Left colon (tissue), 2 donors: ENCODE data around the gene RAB12. TPM values are rescaled to one million over a fixed set of nuclear protein-coding genes. Genes with fewer than 3 reads are reported as not detected.
"Not testable (repeated sequence)": the region's sequence is repeated elsewhere in the genome, so short reads cannot be mapped to it uniquely, and the experiment has no call there.

Experiments used
- ATAC-seq: fragments of 200-7000 bp; cut with Tn5 transposase; one replicate; pipeline ENCODE4 v1.9.1; 2020; ENCODE audit warnings: mild to moderate bottlenecking, moderate library complexity
- DNase-seq, 2 donors: peaks; one replicate each; pipeline ENCODE4 v3.0.0-alpha.2; 2020
- intact Hi-C, 2 donors: fragments of 100-400 bp; cut with DNase I in 1 of 2; cut with micrococcal nuclease in 1 of 2; formaldehyde crosslinking; loops; one replicate each; pipeline versions ENCODE4 v1.11.2 to v1.14.0; 2022; cut with DNase I, micrococcal nuclease
- long read RNA-seq: library from polyadenylated mRNA; unstranded; transcript quantifications from one replicate; pipeline ENCODE4 v2.0.0, GENCODE V29; 2021
- total RNA-seq, 2 donors: library from RNA; stranded (reverse); fragmentation: NEBNext Ultra II Directional; extraction: Animal tissue kit (Norgen Biotek cat#: 25700); gene quantifications; one replicate each; pipeline ENCODE4 v1.2.1, GENCODE V29; 2021
- donor health status: DM: no; HTN: no; CAD: no.
- donor health status: DM: yes; HTN: yes; CAD: no.

Gene RAB12, protein sequence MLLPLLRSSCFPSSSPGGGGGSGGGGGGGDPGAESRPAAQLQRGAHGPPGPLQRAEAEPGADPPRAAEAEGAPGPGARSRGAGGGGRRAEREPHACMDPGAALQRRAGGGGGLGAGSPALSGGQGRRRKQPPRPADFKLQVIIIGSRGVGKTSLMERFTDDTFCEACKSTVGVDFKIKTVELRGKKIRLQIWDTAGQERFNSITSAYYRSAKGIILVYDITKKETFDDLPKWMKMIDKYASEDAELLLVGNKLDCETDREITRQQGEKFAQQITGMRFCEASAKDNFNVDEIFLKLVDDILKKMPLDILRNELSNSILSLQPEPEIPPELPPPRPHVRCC
- 10 to 100 TPM; 15.8 to 17.4 TPM for total RNA-seq
- long read RNA-seq, partial matches to known transcripts: 0 of 1 reads
- long read RNA-seq, other reads (novel, unspliced or antisense): 1 of 1 reads

DNA sequence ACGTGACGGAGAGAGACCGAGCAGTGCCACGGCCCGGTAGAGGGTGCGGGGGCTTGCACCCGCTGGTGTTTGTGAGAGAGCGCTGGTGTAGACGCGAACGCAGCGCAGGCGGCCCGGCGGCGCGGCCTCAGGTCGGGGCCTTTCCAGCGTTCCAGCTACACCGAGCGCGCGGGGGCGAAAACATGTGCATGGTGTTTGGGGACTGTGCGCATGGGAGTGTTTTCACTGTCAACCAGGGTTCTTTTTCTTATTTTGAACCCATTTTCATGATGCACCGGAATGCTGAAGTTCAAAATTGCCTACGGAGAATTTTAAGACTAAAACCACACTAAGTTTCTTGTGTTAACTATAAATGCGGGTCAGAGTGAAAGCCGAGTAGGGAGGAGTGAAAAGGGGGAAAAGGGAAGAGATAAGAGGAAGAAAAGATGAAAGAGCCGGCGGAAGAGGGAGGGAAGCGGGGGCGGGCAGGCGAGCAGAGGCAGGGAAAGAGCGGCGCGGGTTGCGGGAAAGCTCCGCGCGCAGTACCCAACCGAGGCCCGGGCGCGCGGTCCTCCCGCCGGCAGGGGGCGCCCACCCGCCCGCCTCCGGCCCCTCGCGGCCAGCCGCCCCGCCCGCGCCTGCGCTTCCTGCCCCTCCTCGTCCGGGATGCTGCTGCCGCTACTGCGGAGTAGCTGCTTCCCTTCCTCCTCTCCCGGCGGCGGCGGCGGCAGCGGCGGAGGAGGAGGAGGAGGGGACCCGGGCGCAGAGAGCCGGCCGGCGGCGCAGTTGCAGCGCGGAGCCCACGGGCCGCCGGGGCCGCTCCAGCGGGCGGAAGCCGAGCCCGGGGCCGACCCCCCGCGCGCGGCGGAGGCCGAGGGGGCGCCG lies at the start of gene RAB12:
RAB12 (plus strand) TSS at position 643 of the 864 bp plus-strand sequence; CDS start at position 646, 3 bp downstream.
- ATAC-seq: peak; percentile 92
- peak; percentile 88 to 89 for DNase-seq
- intact Hi-C loops: no loop called here

DNA sequence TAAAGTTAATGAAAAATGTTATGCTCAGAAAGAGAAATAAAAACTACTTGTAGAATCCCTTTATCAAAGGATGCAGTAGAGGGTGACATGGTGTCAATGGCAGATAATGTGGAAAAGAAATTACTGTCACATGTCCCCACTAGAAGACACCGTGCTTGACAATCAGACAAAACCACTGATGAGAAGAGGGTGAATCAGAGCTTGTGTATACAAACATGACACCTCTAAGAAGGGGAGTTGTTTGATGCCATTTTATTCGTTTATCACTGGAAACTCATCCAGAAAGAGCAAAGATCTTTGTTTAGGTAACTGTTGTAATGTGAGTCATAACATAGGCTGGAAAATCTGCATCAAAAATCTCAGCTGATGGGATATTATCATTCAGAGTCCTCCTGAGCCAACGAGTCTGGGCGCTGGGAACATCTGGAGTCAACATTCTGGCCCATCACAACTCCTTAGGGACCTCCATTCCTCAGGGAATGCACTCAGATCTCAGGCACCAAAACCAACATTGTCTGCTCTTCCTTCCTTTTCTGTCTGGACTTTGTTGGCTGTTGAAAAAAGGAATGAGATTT lies 49.5 kb upstream of the RAB12 start:
- no peak for DNase-seq
- intact Hi-C loops: no loop called here
- no peak for ATAC-seq

DNA sequence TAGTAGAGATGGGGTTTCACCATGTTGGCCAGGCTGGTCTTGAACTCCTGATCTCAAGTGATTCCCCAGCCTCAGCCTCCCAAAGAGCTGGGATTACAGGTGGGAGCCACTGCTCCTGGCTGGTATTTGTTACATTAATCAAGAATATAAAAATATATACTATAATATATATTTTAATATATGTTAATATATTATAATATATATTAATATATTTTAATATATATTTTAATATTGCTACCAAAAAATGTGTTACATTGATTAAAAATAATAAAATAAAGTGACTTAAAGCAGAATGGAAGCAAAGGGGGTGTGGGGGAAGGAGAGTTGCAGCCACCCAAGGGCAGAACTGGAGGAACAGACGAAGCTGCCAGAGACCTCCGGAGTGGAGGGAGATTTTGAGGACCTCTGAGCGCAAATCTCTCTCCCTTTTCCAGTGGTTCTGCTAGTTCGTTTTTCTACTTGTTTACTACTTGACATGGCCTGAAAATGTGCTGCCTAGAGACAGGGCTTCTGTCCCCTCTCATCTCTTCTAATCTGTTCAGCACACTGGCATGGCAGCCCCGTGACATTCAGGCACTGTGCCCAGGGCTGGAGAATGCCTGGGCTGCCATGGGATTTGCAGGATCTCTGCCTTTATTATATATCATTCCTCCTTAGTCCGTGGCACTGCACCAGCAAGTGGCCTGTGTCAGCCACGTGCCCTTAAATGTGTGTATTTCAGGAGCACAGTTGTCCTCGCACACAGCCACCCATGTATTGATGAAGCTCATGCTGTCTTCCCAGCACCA lies 47.9 kb upstream of the RAB12 start:
- no peak for DNase-seq
- intact Hi-C loops: no loop called here
- ATAC-seq: no peak

DNA sequence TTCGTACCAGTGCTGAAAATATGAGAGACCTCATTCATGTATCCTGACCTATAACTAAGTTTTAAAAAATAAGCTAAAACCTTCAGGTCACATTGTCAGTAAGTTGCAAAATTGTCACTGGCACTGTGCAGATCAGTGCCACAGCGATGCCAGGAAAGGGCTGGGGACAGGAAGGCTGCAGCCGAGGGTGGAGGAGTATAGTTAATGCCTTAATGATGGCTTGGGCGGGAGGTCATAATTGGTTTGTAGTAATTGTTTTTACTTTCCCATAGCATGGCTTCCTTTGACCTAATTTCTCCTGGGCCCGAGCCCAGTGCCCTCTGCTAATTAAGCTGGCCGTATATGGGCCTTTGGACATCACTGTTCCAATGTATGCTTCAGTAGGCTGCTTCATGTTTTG lies 47.2 kb upstream of the RAB12 start:
- ATAC-seq (no peak), DNase-seq (no peak)
- intact Hi-C loops: no loop called here

DNA sequence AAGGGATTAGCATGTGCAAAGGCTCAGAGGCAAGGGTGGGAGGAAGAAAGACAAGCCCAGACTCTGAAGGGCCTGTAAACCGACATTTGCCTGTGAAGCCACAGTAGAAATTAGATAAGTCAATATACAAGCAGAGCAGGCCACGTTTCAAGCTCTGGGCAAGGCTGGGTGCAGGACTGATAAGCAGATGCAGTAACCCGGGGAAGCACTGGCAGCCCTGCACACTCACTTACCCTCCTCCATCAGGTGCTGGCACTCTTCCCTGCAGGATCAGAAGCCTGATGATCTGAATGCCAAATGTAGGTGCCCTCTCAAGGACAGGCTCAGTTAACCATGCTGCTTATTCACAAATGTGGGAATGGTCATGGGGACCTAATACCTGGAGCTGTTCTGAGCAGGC lies 46.3 kb upstream of the RAB12 start:
- intact Hi-C loops: no loop called here
- DNase-seq (no peak), ATAC-seq (no peak)

DNA sequence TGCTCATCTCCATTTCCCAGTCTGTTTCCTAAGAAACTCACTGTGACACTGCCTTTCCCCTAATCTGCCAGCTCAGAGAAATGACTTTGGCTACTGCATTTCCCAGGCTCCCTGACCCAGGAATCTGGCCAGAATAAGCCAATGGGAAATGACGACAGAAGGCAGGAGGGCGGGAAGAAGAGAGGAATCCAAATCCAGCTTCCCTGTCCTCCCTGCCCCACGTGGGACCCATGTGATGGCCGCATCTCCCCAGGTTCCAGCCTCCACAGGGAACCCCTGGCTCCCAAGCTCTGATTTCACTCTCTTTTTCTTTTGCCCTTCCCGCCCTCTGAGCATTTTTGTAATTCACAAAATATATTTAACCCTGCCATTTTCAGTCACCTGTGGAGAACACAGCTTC lies 37.8 kb upstream of the RAB12 start:
- DNase-seq (no peak), ATAC-seq (no peak)
- intact Hi-C loops: no loop called here

DNA sequence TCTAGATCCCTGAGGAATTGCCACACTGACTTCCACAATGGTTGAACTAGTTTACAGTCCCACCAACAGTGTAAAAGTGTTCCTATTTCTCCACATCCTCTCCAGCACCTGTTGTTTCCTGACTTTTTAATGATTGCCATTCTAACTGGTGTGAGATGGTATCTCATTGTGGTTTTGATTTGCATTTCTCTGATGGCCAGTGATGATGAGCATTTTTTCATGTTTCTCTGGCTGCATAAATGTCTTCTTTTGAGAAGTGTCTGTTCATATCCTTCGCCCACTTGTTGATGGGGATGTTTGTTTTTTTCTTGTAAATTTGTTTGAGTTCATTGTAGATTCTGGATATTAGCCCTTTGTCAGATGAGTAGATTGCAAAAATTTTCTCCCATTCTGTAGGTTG lies 35.5 kb upstream of the RAB12 start:
- ATAC-seq, DNase-seq, intact Hi-C loops: not testable (repeated sequence)

DNA sequence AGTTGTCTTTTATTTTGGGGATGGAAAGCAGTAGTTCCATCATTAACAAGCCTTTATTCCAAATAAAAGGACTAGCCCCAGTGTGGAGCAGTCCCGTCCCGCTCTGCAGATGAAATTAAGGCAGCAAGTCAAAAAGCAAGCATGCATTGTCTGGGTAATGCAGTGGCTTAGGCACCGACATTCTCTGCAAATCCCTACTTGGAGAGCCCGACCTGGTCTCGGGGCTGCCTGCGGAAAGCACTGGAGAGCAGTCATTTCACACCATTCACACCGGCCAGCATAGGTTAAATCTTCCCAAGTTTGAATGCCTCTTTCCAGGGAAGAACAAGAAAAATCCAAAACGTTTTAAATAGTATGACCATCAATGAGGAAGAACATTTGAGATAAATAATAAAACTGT lies 24.4 kb upstream of the RAB12 start:
- intact Hi-C loops: no loop called here
- DNase-seq (no peak), ATAC-seq (no peak)

DNA sequence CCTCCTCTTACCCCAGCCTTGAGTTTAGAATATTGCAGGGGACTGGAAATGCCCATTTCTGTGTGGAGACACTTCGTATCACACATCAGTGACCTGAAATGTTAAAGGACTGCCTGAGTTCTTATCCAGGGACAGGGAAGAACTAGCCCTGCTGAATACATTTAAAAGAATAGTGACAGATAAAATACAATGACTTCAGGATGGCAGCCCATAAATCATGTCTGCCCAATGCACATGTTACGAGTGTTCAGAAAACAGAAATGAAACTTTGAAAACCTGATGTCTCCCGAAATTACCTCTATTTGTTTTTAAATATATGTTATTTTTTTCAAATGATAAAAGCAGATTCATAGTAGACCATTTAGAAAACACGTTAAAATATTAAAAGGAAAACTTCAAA lies 22.3 kb upstream of the RAB12 start:
- ATAC-seq: no peak
- intact Hi-C loops: no loop called here

DNA sequence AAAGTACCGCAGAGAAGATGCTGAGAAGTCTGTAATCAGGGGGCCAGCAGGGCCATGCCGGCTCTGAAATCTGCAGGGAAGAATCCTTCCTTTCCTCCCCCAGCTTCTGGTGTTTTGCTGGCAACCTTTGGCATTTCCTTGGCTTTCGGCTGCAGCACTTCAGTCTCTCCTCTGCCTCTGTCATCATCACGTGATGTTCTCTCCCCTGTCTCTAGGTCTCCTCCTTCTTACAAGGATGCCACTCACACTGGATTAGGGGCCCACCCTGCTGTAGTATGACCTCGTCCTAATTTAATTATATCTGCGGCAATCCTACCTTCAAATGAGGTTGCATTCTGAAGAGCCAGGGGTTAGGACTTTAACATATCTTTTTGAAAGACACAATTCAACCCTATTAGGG lies 13.8 kb upstream of the RAB12 start:
- ATAC-seq (no peak), DNase-seq (no peak)
- intact Hi-C loops: no loop called here

More for the DNA sequence above, 22.3 kb upstream of the RAB12 start:
- DNase-seq: no peak

DNA sequence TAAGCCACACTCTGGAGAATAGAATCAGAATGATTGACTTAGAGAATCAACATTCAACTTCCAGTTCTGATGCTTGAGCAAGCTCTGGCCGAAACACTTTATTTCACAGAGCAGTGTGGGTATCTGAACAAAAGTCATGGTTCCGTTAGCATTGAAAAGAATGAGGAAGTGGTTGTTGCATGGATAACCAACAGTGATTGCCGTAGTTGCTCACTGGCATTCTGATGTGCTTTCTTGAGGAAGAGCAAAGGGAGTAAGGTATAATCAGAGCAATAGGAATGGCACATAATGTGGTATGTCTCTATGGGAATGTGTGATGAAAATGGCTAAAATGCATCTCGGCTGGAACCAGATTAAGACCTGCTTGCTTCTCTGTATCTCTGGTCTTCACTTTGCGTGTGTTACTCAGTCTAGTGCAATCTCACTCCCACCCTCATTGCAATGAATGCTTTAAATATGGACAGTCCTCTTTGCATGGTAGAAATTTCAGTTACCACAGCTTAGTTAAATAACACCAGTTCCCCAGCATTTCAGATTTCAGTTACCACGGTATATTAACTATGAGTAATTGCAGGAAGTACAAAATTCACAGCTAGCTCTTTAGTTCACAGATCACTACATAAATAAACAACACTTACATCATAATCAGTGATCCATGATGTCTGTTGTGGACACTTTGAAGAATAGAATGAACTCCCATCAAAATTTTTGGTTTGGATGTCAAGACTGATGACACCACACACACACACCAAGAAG lies 7.8 kb upstream of the RAB12 start:
- DNase-seq: no peak
- intact Hi-C loops: no loop called here
- ATAC-seq: no peak

DNA sequence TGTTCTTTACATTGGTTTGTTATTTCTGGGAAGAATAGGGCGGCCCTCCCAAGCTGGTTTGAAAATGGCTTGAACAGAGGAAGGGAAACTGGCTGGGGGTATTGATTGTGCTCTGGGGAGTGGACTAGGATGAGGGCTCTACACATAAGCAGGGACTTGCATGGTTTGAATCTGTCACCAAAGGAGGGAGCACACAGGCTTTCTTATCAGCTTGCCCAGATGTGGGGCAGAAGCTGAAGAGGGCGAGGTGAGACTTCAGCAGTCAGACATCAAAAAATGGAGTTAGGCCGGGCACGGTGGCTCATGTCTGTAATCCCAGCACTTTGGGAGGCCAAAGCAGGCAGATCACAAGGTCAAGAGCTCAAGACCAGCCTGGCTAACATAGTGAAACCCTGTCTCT lies 7.2 kb upstream of the RAB12 start:
- no peak for ATAC-seq
- DNase-seq: no peak
- intact Hi-C loops: no loop called here

DNA sequence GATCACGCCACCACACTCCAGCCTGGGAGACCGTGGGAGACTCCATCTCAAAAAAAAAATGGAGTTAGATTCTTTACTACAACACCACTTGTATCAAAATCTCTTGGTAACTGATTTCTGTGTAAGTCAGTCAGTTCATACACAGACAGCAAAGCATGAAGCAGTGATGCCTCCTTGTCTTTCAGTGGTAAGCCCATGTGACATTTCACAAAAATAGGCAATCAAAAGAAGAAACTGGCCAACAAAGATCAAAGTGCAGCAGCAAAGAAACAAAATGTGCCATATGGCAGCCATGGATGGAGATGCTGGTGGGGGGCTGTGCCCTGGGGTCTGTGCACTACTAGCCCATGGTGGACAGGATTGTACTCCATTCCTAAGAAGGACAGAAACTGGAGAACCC lies 6.7 kb upstream of the RAB12 start:
- ATAC-seq: no peak
- intact Hi-C loops: no loop called here
- no peak for DNase-seq

DNA sequence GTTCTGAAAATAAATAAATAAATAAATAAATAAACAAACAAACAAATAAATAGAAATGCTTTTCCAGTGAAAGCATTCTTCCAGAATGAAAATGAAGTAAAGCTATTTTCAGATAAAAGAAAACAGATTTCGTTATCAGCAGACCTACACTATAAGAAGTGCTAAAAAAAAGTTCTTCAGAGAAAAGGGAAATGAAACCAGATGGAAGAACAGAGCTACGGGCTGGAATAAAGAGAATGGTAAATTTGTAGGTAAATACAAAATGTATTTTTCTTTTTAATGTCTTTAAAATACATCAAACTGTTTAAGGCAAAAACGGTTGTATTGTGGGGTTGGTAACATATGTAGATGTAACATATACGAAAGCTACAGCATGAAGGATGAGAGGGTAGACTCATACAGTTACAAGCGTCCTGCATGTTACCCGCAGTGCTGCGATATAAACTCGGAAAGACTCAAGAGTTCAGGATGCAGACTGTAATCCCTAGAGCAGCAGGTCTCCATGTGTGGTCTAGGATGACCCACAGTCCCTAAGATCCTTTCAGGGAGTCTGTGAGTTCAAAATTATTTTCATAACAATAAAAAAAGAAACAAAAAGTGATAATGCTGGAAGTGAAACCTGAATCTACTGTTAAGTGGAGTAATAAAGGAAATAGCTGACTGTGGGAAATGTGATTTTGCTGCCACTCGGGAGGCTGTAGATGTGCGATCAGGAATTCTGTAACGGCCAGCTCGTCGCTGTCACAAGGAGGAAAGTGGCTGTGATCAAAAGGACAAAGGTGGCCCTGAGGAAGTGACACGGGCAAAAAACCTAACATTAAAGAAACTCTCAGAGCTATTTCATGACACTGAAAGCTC lies 5.3 kb upstream of the RAB12 start:
- no peak for DNase-seq
- no peak for ATAC-seq
- intact Hi-C loops: no loop called here

DNA sequence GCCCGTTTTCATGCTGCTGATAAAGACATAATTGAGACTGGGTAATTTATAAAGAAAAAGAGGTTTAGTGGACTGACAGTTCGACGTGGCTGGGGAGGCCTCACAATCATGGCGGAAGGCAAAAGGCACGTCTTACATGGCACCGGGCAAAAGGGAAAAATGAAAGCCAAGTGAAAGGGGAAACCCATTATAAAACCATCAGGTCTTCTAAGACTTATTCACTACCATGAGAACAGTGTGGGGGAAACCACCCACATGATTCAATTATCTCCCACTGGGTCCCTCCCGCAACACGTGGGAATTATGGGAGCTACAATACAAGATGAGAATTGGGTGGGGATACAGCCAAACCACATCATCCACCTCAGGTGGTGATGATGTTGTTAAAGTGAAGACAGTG lies 3.3 kb upstream of the RAB12 start:
- intact Hi-C loops: no loop called here
- no peak for DNase-seq
- no peak for ATAC-seq

DNA sequence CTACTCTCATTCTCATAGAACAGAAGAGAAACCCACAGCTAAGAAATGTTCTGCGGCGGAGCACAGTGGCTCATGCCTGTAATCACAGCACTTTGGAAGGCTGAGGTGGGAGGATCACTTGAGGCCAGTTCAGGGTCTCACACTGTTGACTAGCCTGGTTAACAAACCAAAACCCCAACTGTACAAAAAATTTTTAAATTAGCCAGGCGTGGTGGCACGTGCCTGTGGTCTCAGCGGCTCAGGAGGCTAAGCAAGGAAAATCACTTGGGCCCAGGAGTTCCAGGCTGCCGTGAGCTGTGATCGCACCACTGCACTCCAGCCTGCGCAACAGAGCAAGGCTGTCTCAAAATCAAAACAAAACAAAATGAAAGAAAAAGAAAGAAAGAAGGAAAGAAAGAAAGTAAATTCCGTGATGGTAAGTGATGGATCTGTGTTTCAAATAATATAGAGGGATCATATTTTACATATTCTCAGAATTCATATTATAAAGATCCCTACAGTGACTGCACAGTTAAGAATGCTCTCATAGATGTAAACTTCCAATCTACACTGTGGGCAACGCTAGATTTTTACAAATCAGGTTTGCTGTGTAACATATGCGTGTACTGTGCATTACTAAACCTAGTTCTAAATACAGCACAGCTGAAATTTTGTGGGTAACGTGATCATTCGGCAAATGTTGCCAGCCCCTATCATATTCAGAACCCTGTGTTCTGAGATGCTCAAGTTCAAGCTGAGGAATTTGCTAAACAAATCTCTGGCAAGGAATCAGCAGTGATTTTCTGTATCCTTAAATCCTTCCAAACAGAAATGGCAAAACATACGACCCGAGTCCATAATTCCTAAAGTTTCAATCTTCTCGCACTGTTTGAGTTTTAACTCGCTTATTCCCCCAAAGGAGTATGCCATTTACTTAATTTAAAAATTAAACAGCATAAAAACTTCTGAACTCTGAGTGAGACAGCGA lies 1.2 kb upstream of the RAB12 start:
- DNase-seq (no peak), ATAC-seq (no peak)

More for the DNA sequence above, 1.2 kb upstream of the RAB12 start:
- intact Hi-C loops: no loop called here
